ENCODE data around the gene GAB2. TPM values are rescaled to one million over a fixed set of nuclear protein-coding genes. Genes with fewer than 3 reads are reported as not detected.

Gene GAB2
- total RNA-seq, 4 donors from 2014 or later, result 18.0 to 42.4 (median 26.0) TPM

DNA sequence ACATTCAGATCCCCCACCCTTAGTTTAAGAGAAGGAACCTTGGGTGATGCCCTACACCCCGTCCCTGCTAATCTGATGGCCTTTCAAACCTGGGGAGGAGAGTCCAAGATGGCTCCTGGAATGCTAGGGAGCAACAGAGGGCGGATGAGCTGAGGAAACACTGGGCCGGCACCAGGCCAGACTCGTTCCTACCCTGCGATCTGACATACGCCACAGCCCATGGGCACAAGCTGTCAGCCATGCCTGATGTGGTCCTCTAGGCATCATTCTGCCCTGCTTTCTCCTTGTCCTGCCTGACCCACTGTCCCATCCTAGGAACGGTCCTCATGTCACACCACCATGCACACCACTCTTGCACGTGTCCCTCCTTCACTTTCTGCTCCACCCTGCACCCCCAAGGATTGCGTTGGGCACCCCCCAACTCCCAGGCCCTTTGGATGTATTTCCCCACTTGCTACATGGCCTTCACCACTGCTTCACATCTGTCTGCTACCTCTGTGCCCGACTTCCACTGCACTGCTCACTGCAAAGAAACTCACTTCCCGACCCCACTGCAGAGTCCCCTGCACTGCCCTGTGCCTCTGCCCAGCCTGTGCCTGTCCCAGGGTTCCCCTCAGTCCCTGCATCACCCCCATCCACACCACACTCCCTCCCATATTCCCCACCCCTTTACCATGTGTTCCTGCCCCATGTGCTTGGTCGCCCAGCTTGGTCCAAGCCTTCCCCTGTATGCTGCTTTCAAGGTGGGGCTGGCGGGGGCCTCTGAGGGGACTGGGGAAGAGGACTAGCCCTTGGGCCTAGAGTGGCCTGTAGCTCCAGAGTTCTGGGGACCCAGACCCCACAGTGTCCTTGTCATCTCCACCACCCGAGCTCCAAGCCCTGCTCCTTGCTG is 199.7 kb downstream of the GAB2 start:
- TF ChIP-seq POLR2A (IDR thresholded peaks at IDR 0.05; ENCODE audit: low read depth) (no peak), POLR2AphosphoS5 (IDR thresholded peaks at IDR 0.05) (no peak), EP300 (IDR thresholded peaks at IDR 0.05) (no peak)
- TF ChIP-seq, protein P1, sequence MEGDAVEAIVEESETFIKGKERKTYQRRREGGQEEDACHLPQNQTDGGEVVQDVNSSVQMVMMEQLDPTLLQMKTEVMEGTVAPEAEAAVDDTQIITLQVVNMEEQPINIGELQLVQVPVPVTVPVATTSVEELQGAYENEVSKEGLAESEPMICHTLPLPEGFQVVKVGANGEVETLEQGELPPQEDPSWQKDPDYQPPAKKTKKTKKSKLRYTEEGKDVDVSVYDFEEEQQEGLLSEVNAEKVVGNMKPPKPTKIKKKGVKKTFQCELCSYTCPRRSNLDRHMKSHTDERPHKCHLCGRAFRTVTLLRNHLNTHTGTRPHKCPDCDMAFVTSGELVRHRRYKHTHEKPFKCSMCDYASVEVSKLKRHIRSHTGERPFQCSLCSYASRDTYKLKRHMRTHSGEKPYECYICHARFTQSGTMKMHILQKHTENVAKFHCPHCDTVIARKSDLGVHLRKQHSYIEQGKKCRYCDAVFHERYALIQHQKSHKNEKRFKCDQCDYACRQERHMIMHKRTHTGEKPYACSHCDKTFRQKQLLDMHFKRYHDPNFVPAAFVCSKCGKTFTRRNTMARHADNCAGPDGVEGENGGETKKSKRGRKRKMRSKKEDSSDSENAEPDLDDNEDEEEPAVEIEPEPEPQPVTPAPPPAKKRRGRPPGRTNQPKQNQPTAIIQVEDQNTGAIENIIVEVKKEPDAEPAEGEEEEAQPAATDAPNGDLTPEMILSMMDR (IDR thresholded peaks at IDR 0.05), result no peak
- Histone ChIP-seq H3K4me1 (no peaks in the 10 kb centered on the region), H3K36me3 (peaks cover 34 to 94% (median 86%) of the 10 kb centered on the region in 4 donors), H3K9me3 (no peaks in the 10 kb centered on the region), H3K4me3 (no peak overlapping the region), H3K27ac (replicated peaks in 1 of 4) (no peak overlapping the region), H3K27me3 (no peaks in the 10 kb centered on the region)
- intact Hi-C loops (cut with DNase I), result no loop called here
- no peak for DNase-seq (ENCODE audit: extremely low spot score)
- WGBS, result 96% methylated on average over 14 of the region's 14 CpGs

GRCh38 chr11:78216571-78217287 is 200.9 kb downstream of the GAB2 start:
- no CpG with 5 or more reads among the region's 5 CpGs for WGBS
- TF ChIP-seq POLR2AphosphoS5 (IDR thresholded peaks at IDR 0.05), result no peak
- no peak for TF ChIP-seq POLR2A (IDR thresholded peaks at IDR 0.05; ENCODE audit: low read depth)
- TF ChIP-seq EP300 (IDR thresholded peaks at IDR 0.05), result no peak
- TF ChIP-seq, protein P1 (IDR thresholded peaks at IDR 0.05), result no peak
- H3K36me3 ChIP-seq, result peaks cover 32 to 84% (median 76%) of the 10 kb centered on the region in 4 donors
- no peaks in the 10 kb centered on the region for H3K9me3 ChIP-seq
- no peaks in the 10 kb centered on the region for H3K27me3 ChIP-seq
- intact Hi-C loops (cut with DNase I), result no loop called here
- no peak for DNase-seq (ENCODE audit: extremely low spot score)
- H3K4me3 ChIP-seq, result no peak overlapping the region
- no peak overlapping the region for H3K27ac ChIP-seq (replicated peaks in 1 of 4)
- no peaks in the 10 kb centered on the region for H3K4me1 ChIP-seq

DNA sequence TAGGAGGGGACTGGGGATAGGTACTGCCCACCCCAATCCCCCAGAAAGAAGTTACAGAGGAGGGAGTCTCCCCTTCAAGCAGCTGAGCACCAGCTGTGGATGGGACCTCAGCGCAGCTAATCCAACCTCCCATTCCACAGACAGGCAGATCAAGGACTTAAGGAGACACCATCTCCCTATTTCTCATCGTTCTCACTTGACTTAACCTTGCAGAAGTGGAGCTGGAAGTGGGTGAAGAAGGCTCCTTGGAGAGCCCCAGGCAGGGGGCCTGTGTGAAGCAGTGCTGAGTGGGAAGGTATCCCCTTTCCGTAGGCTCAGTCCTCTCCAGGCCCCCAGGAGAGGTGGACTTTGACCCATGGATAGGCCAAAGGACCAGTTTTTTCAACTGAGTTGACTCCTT is 201.6 kb downstream of the GAB2 start:
- no peak for DNase-seq (ENCODE audit: extremely low spot score)
- intact Hi-C loops (cut with DNase I), result no loop called here
- Histone ChIP-seq H3K4me1 (no peaks in the 10 kb centered on the region), H3K4me3 (no peak overlapping the region), H3K27ac (replicated peaks in 1 of 4) (no peak overlapping the region), H3K9me3 (no peaks in the 10 kb centered on the region), H3K36me3 (peaks cover 28 to 79% (median 69%) of the 10 kb centered on the region in 4 donors), H3K27me3 (no peaks in the 10 kb centered on the region)
- 90% methylated on average over 3 of the region's 3 CpGs for WGBS
- TF ChIP-seq POLR2A (IDR thresholded peaks at IDR 0.05; ENCODE audit: low read depth) (no peak), EP300 (IDR thresholded peaks at IDR 0.05) (no peak), POLR2AphosphoS5 (IDR thresholded peaks at IDR 0.05) (no peak)
- TF ChIP-seq, protein P1 (IDR thresholded peaks at IDR 0.05), result no peak

- intact Hi-C loops (cut with DNase I), result no loop called here
- Histone ChIP-seq H3K9me3 (no peaks in the 10 kb centered on the region), H3K4me3 (no peak overlapping the region), H3K27ac (replicated peaks in 1 of 4) (no peak overlapping the region), H3K27me3 (no peaks in the 10 kb centered on the region), H3K36me3 (peaks cover 28 to 79% (median 69%) of the 10 kb centered on the region in 4 donors), H3K4me1 (no peaks in the 10 kb centered on the region)
- no peak for TF ChIP-seq POLR2A (IDR thresholded peaks at IDR 0.05; ENCODE audit: low read depth)
- TF ChIP-seq, protein P1 (IDR thresholded peaks at IDR 0.05), result no peak
- TF ChIP-seq EP300 (IDR thresholded peaks at IDR 0.05), result no peak
- no peak for TF ChIP-seq POLR2AphosphoS5 (IDR thresholded peaks at IDR 0.05)
- WGBS, result 82% methylated on average over 10 of the region's 12 CpGs
- DNase-seq (ENCODE audit: extremely low spot score), result no peak
Observed at GRCh38 chr11:78214331-78215194, 203.1 kb downstream of the GAB2 start.
